ENCODE results near the gene SCARF2. TPM values are rescaled to one million over a fixed set of nuclear protein-coding genes. Genes with fewer than 3 reads are reported as not detected.

Gene SCARF2
- total RNA-seq, 4 donors from 2014 or later, result 9.4 to 17.9 (median 12.3) TPM

DNA sequence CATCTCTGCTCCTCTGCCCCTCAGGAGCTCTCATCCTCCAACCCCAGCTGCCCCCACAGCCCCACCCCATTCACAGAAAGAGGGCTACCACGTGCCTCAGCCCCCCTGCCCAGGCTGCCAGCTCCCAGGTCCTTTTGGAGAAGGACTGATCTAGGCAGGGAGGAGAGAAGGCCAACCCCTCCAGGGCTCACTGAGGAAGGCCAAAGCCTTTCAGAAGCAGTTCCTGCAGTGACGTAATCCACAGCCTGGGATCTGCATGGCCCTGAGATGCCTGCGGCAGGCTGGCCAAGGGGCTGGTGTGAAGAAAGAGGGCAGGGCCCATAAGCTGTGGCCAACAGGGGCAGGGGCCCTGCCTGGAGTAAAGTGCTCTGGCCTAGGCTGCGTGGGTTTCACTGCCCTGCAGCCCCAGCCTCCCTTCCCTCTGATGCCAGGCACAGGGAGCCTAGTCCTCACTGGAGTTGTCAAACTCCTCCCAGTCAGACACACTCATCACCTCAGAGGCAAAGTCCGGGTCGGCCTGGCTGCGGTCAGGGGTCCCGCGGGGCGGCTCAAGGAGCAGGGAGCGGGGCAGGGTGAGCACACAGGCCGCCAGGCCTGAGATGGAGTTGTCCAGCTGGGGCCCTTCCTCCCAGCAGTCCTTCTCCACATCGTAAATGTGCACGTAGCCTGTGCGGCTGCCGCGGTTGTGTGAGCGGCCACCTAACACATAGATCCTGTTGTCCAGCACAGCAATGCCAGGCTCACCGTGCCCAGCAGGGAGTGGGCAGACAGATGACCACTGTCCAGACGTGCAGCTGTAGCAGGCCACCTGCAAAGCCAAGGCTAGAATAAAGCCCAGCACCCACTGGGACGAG is 4.2 kb upstream of the SCARF2 start:
- no peak for DNase-seq (ENCODE audit: low spot score)
- no peak for ATAC-seq (ENCODE audit: low FRiP score)
- TF ChIP-seq, protein P1, sequence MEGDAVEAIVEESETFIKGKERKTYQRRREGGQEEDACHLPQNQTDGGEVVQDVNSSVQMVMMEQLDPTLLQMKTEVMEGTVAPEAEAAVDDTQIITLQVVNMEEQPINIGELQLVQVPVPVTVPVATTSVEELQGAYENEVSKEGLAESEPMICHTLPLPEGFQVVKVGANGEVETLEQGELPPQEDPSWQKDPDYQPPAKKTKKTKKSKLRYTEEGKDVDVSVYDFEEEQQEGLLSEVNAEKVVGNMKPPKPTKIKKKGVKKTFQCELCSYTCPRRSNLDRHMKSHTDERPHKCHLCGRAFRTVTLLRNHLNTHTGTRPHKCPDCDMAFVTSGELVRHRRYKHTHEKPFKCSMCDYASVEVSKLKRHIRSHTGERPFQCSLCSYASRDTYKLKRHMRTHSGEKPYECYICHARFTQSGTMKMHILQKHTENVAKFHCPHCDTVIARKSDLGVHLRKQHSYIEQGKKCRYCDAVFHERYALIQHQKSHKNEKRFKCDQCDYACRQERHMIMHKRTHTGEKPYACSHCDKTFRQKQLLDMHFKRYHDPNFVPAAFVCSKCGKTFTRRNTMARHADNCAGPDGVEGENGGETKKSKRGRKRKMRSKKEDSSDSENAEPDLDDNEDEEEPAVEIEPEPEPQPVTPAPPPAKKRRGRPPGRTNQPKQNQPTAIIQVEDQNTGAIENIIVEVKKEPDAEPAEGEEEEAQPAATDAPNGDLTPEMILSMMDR (IDR thresholded peaks at IDR 0.05), result no peak

DNA sequence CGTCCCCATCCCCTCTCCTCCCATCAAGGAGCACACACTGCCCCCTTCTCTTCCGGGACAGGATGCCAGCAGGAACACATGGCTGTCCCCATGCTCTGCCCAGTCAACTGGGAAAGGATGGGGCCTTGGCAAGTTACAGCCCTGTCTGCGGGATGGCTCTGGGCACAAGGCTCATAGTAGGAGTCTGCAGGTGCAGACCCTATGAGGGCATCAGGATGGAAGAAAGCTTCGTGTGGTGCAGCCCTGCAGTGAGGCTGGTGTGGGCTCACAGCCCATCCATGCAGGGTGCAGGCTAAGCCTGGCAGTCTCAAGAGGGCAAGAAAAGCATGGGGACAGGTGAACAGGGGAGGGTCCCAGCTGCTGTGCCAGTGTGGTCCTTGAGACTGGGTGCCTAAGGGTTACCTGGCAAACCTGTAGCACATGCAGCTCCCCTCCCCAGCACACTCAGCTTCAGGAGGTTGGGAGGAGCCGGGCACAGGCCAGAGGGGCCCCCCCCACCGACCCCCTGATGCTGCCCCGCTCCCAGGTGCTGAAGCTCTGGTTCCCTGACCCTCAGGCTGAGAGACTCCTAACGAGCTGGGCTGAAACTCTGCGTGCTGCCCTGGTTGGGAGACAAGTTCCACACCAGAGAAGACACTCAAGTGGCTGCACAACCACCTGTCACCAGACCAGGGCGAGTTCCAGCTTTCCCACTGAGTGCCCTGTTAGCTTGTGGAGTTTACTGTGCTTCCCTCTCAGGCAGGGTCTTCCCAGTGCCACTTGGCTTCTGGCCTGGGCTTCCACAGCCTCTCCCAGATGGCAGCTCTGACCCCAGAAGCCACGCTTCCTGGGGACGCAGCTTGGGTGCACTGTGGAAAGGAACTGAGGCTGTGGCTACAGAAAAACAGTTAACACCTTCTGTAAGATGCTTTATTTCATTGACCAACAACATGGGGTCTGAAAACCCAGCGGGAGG is 3.3 kb upstream of the SCARF2 start:
- TF ChIP-seq, protein P1 (IDR thresholded peaks at IDR 0.05), result no peak
- no peak for DNase-seq (ENCODE audit: low spot score)

DNA sequence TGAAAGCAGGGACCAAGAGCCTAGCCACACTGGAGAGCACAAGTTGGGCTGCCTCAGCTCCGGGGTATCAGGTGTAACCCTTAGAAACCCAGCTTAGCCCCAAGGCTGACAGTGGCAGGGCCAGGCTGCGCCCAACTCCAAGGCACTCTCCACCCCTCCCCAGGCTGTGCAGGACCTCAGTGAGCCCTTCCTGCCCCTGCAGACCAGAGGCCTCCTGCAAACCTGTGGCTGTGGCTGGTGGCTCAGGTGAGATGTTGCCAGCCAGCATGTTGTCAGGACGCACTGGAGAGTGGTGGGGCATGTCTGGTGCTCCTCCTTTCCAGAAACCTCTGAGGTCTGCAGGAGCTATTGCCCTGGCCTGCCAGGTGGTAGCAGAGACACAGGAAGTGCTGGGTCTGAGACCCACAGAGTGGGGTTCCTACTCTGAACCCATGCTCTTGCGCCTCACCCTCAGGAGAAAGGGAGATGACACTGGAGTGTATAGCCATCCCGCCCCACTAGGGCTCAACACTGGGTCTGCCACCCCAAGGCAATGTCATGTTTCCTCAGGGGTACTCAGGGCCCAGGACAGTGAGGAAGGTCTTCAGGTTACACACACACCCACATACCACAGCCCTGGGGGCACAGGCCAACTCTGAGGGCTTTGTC is 2.4 kb upstream of the SCARF2 start:
- DNase-seq (ENCODE audit: low spot score) (no peak), ATAC-seq (ENCODE audit: low FRiP score) (no peak)
- TF ChIP-seq, protein P1 (IDR thresholded peaks at IDR 0.05), result no peak

More for the DNA sequence above, 3.3 kb upstream of the SCARF2 start:
- no peak for ATAC-seq (ENCODE audit: low FRiP score)

DNA sequence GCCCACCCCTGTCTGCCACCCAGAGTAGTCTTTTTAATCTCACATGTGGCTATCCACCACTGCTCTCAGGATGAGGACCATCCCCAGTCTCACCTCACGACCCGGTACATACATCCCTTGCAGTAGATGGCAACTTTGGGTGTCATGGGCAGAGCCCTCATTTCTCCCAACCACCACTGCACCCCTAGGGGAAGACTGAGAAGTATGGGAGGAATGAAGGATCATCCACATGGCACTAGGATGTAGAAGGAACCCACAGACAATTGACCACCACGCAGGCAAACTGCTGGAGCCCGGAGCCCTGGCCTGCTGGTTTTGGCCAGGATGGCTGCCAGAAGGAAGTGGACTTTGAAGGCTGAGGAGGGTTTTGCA is 1.9 kb upstream of the SCARF2 start:
- TF ChIP-seq, protein P1 (IDR thresholded peaks at IDR 0.05), result no peak
- ATAC-seq (ENCODE audit: low FRiP score) (no peak), DNase-seq (ENCODE audit: low spot score) (no peak)

DNA sequence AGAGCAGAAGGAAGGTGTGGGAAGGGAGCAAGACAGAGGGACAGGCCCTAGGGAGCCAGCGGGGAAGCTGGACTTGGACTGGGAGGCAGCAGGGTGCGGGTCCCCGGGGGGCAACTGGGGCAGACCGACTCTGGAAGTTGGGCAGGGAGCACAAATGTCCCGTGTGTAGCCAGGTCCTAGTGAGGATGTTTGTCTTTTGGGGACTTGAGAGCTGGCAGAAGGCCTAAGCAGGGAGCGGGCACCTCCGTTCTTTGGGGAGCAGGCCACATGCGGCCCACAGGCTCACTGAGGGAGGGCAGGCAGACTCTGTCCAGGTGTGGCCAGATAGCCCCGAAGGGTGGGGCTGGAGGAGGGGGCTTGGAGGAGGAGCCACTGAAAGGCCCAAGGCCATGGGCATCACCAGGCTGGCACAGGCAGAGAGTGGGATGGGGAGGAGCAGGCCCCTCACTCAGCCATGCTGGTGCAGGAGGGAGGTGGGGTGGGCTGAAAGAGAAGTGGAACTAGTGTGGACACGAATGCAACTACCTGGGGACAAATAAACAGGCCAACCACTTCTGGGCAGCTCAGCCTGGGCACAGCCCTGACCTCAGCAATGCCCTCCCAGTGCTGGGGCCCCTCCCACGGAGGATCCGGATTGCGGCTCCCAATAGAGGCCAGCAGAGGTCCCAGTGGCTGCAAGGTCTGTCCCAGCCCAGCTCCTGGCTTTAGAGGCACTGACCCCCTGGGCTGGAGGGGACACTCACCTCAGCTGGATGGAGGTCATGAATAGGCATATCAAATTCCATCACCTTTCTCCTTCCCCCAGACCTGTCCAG is 1.3 kb upstream of the SCARF2 start:
- ATAC-seq (ENCODE audit: low FRiP score) (no peak), DNase-seq (ENCODE audit: low spot score) (no peak)
- TF ChIP-seq, protein P1 (IDR thresholded peaks at IDR 0.05), result no peak

DNA sequence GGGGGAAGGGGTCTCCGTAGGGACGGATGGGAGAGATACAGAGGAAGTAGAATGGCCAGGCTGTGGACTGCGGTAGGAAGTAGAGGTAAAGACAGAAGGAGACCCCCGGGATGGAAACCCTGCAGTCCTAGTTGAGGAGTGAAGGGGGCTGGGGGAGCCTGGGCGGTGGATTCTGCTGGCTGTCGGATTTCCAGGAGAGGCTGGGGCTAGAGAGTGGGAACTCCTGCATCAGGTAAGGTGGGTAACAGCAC is 727 bp upstream of the SCARF2 start:
- no peak for ATAC-seq (ENCODE audit: low FRiP score)
- no peak for DNase-seq (ENCODE audit: low spot score)

More for the DNA sequence above, 727 bp upstream of the SCARF2 start:
- TF ChIP-seq, protein P1 (IDR thresholded peaks at IDR 0.05), result no peak
